ENCODE measurements around the gene EARS2. TPM values are rescaled to one million over a fixed set of nuclear protein-coding genes. Genes with fewer than 3 reads are reported as not detected.
"Not testable (repeated sequence)": the region's sequence is repeated elsewhere in the genome, so short reads cannot be mapped to it uniquely, and the experiment has no call there.

EARS2 gene
- total RNA-seq, 1 donor from 2014 or later = 16.8 TPM

DNA sequence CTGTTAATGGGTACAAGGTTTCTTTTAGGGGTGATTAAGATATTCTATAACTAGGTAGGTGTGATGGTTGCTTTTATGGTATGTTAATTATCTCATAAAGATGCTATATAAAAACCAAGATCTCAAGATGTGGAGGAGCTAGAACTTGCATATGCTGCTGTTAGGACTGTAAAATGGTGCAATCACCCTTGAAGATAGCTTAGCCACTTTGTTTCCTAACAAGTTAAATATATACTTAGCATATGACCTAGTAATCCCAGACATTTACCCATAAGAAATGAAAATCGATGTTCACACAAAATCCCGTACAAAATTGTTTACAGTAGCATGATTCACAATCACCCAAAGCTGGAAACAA, 71.9 kb downstream of the EARS2 start:
- TF ChIP-seq, protein P1, sequence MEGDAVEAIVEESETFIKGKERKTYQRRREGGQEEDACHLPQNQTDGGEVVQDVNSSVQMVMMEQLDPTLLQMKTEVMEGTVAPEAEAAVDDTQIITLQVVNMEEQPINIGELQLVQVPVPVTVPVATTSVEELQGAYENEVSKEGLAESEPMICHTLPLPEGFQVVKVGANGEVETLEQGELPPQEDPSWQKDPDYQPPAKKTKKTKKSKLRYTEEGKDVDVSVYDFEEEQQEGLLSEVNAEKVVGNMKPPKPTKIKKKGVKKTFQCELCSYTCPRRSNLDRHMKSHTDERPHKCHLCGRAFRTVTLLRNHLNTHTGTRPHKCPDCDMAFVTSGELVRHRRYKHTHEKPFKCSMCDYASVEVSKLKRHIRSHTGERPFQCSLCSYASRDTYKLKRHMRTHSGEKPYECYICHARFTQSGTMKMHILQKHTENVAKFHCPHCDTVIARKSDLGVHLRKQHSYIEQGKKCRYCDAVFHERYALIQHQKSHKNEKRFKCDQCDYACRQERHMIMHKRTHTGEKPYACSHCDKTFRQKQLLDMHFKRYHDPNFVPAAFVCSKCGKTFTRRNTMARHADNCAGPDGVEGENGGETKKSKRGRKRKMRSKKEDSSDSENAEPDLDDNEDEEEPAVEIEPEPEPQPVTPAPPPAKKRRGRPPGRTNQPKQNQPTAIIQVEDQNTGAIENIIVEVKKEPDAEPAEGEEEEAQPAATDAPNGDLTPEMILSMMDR (IDR thresholded peaks at IDR 0.05) = no peak
- intact Hi-C loops (cut with DNase I) = no loop called here
- H3K27ac ChIP-seq = no peak overlapping the region
- peaks cover 91 to 98% of the 10 kb centered on the region in 2 donors for H3K36me3 ChIP-seq
- no peaks in the 10 kb centered on the region for H3K9me3 ChIP-seq
- no peak for DNase-seq (ENCODE audit: low spot score in 2 of 2)
- no peaks in the 10 kb centered on the region for H3K27me3 ChIP-seq
- no peaks in the 10 kb centered on the region for H3K4me1 ChIP-seq
- H3K4me3 ChIP-seq = no peak overlapping the region

DNA sequence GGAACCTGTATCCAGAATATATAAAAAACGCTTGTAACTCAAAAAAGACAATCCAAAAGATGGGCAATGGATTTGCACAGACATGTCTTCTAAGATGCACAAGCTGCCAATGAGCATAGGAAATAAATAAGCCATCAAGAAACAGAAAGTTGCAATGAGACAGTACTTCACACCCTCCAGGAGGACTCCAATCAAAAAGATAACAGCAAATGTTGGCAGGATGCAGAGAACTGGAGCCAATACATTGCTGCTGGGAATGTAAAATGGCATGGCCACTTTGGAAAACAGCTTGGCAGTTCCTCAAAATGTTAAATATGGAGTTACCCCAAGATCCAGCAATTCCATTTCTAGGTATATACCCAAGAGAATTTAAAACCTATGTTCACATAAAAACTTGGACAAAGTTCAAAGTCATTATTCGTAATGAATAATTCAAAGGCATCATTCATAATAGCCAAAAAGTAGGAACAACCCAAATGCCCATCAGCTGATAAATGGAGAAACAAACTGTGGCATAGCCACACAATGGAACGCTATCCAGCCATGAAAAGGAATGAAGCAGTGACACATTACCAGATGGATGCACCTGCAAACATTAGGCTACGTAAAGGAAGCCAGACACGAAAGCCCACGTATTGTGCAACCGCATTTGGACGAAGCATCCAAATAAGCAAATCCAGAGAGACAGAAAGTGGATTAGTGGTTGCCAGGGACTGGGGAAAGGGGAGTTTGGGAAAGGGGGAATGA, 72.5 kb downstream of the EARS2 start:
- TF ChIP-seq, protein P1 (IDR thresholded peaks at IDR 0.05) = no peak
- intact Hi-C loops (cut with DNase I) = no loop called here
- Histone ChIP-seq H3K27ac (no peak overlapping the region), H3K27me3 (no peaks in the 10 kb centered on the region), H3K4me1 (no peaks in the 10 kb centered on the region), H3K4me3 (no peak overlapping the region), H3K9me3 (no peaks in the 10 kb centered on the region), H3K36me3 (peaks cover 91 to 98% of the 10 kb centered on the region in 2 donors)
- no peak for DNase-seq (ENCODE audit: low spot score in 2 of 2)

DNA sequence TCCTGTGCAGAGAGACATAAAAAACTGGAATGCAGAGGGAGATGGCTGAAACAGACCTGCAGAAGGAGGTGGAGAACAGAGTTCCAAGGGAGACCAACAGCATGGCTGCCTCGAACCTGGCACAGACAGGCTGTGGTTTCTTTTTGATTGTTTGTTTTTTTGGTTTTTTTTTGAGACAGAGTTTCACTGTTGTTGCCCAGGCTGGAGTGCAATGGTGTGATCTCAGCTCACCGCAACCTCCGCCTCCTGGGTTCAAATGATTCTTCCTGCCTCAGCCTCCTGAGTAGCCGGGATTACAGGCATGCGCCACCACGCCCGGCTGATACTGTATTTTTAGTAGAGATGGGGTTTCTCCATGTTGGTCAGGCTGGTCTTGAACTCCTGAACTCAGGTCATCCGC, 73.7 kb downstream of the EARS2 start:
- H3K4me1 ChIP-seq; intact Hi-C loops (cut with DNase I); H3K27ac ChIP-seq; H3K27me3 ChIP-seq; DNase-seq (ENCODE audit: low spot score in 2 of 2); H3K9me3 ChIP-seq; H3K4me3 ChIP-seq: not testable (repeated sequence)
- peaks cover 92 to 98% of the 10 kb centered on the region in 2 donors for H3K36me3 ChIP-seq

DNA sequence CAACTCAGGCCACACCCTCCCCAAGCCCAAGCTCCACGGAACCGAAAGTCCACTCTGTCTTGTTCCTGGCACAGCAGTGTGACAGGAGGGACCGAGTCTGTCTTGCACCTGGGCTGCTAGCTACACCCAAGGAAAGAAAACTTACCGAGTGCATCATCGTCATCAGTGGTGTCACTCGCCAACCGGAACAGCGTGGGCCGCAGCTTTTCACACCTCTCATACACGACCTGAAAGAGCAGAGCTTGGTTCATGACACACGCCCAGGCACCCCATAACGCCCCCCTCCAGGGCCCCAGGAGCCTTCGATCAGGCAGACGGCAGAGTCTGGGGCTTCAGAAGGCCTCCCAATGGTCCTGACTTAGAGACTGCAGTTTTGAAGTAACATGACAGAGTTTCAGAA, 74.4 kb downstream of the EARS2 start:
- no peak overlapping the region for H3K27ac ChIP-seq
- H3K27me3 ChIP-seq = no peaks in the 10 kb centered on the region
- H3K36me3 ChIP-seq = peaks cover 92 to 97% of the 10 kb centered on the region in 2 donors
- H3K9me3 ChIP-seq = no peaks in the 10 kb centered on the region
- no peak overlapping the region for H3K4me3 ChIP-seq
- intact Hi-C loops (cut with DNase I) = no loop called here
- TF ChIP-seq, protein P1 (IDR thresholded peaks at IDR 0.05) = no peak
- DNase-seq (ENCODE audit: low spot score in 2 of 2) = no peak
- H3K4me1 ChIP-seq = no peaks in the 10 kb centered on the region

DNA sequence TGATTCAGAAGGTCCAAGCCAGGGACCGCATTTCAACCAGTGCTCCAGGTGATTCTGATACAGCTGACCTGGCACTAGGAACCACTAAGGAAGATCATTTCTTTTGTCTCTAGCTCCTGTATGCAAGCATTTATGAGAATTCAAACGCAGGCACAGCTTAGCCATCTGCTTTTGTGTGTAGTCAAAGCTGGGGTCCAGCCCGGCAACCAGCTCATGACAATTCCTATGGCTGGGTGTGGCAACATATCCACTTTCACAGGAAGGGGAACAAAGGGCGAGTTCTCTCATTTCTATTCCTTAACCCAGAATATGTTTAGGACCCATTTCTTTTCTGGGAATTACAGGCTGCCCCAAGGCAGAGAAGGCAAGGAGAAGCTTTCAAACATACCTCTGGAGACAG, 76.9 kb downstream of the EARS2 start:
- Histone ChIP-seq H3K4me1 (no peaks in the 10 kb centered on the region), H3K4me3 (no peak overlapping the region), H3K27me3 (no peaks in the 10 kb centered on the region), H3K36me3 (peaks cover 91 to 97% of the 10 kb centered on the region in 2 donors), H3K9me3 (no peaks in the 10 kb centered on the region), H3K27ac (no peak overlapping the region)
- TF ChIP-seq, protein P1 (IDR thresholded peaks at IDR 0.05) = no peak
- DNase-seq (ENCODE audit: low spot score in 2 of 2) = no peak
- intact Hi-C loops (cut with DNase I) = no loop called here

DNA sequence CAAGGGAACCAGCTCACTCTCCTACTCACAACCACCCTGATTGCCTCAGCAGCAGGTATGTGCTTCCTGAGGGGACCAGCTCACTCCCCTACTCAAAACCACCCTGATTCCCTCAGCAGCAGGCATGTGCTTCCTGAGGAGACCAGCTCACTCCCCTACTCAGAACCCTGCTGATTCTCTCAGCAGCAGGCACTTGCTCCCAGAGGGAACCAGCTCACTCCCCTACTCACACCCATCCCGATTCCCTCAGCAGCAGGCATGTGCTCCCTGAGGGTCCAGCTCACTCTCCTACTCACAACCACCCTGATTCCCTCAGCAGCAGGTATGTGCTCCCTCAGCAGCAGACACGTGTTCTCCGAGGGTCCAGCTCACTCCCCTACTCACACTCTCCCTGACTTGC, 78.0 kb downstream of the EARS2 start:
- H3K27ac ChIP-seq = no peak overlapping the region
- no peak for DNase-seq (ENCODE audit: low spot score in 2 of 2)
- H3K9me3 ChIP-seq = no peaks in the 10 kb centered on the region
- no peak overlapping the region for H3K4me3 ChIP-seq
- intact Hi-C loops (cut with DNase I) = no loop called here
- no peaks in the 10 kb centered on the region for H3K27me3 ChIP-seq
- TF ChIP-seq, protein P1 (IDR thresholded peaks at IDR 0.05) = no peak
- peaks cover 93 to 97% of the 10 kb centered on the region in 2 donors for H3K36me3 ChIP-seq
- no peaks in the 10 kb centered on the region for H3K4me1 ChIP-seq

All from ascending aorta (tissue), 2 donors.